Activated naive CD8-positive, alpha-beta T cell (primary cell): ENCODE measurements around the gene PTGDR.

Source experiments
- H3K27ac Mint-ChIP-seq: one replicate; pipeline ENCODE4 v1.8.0; 2021; ENCODE audit warnings: mixed read lengths
- H3K27me3 Mint-ChIP-seq: one replicate; pipeline ENCODE4 v1.8.0; 2021; ENCODE audit warnings: mixed read lengths
- H3K36me3 Mint-ChIP-seq: one replicate; pipeline ENCODE4 v1.8.0; 2021; ENCODE audit warnings: mixed read lengths
- H3K4me1 Mint-ChIP-seq: one replicate; pipeline ENCODE4 v1.8.0; 2021; ENCODE audit warnings: low read depth, mixed read lengths
- H3K4me3 Mint-ChIP-seq: one replicate; pipeline ENCODE4 v1.8.0; 2021; ENCODE audit warnings: mild to moderate bottlenecking, mixed read lengths
- H3K9me3 Mint-ChIP-seq: one replicate; pipeline ENCODE4 v1.8.0; 2021; ENCODE audit warnings: low read depth, mixed read lengths

PTGDR gene

DNA sequence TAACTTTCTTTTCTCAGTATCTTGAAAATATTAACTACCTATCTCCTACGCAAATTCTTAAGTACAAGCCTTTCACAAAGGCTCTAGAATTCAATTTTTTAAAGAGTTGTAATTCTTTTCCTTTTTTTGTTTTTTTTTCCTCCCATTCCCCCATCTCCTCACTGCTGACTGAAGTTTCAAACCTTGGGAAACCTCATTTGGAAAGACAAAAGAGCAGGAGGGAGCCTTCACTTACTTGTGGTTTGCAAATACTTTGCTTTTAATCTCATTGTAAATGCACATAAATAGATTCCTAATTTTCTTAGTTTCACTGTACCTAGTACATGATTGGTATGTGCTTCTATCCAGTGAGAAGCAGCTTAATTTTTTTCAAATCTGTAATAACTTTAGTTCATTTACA is 15.8 kb upstream of the PTGDR start:
- Mint-ChIP-seq H3K4me3 (no peak overlapping the region), H3K36me3 (no peaks in the 10 kb centered on the region), H3K4me1 (peaks cover 16% of the 10 kb centered on the region), H3K9me3 (peaks cover 5% of the 10 kb centered on the region), H3K27ac (no peak overlapping the region), H3K27me3 (no peaks in the 10 kb centered on the region)

DNA sequence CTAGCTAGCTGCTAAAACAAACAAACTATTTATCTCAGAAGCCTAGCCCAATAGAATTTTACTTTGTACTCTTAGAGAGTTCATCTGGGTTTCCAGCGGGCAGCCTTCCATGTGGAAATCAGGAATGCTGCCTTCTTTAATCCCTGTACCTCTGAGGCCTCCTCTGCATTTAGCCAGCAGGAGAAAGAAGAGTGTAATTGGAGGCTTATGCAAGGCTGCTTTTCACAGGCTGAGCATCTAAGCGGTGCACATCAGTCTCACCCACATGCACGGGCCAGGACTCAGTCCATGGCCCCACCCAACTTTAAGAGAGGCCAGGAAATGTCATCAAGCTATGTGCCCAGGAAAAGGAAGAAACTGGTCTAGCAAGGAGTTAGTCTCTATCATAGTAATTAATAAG is 14.0 kb upstream of the PTGDR start:
- H3K9me3 Mint-ChIP-seq, result peaks cover 5% of the 10 kb centered on the region
- no peak overlapping the region for H3K27ac Mint-ChIP-seq
- no peaks in the 10 kb centered on the region for H3K36me3 Mint-ChIP-seq
- no peak overlapping the region for H3K4me3 Mint-ChIP-seq
- no peaks in the 10 kb centered on the region for H3K4me1 Mint-ChIP-seq
- H3K27me3 Mint-ChIP-seq, result no peaks in the 10 kb centered on the region

DNA sequence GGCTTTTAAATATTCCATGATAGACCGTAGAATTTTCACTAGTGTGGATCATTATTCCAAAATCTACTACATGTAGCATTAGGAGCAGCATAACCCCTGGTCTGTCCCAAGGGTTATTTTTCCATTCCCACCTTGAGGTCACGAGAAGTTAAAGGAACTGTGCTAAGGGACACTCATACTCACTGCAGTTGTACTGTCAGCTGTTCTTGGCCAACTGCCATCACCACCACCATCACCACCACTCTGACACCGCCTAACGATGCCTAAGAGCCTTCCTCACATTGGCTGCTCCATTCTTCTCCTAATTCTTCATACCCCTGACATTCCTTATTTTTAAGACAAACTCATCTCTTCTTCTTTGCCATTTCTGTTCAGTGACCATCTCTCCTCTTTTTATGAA is 13.4 kb upstream of the PTGDR start:
- H3K27me3 Mint-ChIP-seq, result no peaks in the 10 kb centered on the region
- peaks cover 3% of the 10 kb centered on the region for H3K36me3 Mint-ChIP-seq
- peaks cover 5% of the 10 kb centered on the region for H3K9me3 Mint-ChIP-seq
- no peak overlapping the region for H3K27ac Mint-ChIP-seq
- no peak overlapping the region for H3K4me3 Mint-ChIP-seq
- peaks cover 2% of the 10 kb centered on the region for H3K4me1 Mint-ChIP-seq

DNA sequence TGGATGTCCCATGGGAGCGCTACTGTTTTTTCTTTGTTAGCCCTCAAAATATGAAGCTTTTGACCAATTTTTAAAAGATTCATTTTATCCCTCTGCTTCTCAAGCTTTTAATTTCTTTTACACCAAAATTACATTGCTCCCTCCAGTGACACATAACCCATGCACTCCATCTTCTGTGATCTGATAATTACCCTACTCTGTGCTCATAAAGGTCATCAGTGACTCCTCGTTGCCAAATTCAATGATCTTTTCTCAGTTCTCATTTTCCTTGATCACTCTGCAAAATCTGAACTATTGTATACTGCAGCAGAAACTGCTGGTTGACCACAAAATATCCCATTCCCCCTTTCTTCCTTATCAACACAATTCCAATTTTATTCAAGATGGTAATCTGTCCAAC is 8.7 kb upstream of the PTGDR start:
- Mint-ChIP-seq H3K9me3 (no peaks in the 10 kb centered on the region), H3K4me1 (peaks cover 9% of the 10 kb centered on the region), H3K36me3 (peaks cover 3% of the 10 kb centered on the region), H3K27me3 (no peaks in the 10 kb centered on the region), H3K4me3 (no peak overlapping the region), H3K27ac (no peak overlapping the region)

DNA sequence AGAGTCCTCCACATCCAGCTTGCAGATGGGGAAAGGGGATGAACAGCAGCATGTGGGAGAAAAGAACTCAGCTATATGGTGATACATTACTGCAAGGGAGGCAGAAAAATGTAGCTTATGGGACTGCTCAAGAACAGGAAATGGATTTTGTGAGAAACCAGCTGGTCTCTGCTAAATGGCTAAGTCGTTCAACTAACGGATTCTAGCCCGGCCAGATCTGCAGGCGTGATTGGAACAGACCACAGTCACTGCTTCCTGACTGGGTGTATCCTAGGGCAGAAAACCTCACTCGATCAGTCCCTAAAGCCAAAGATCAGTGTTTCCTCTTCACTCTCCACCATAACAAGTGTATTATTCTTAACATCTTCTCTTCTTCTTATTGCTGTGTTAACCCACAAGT is 8.1 kb upstream of the PTGDR start:
- no peaks in the 10 kb centered on the region for H3K9me3 Mint-ChIP-seq
- peaks cover 9% of the 10 kb centered on the region for H3K4me1 Mint-ChIP-seq
- peaks cover 3% of the 10 kb centered on the region for H3K36me3 Mint-ChIP-seq
- no peaks in the 10 kb centered on the region for H3K27me3 Mint-ChIP-seq
- no peak overlapping the region for H3K4me3 Mint-ChIP-seq
- no peak overlapping the region for H3K27ac Mint-ChIP-seq

DNA sequence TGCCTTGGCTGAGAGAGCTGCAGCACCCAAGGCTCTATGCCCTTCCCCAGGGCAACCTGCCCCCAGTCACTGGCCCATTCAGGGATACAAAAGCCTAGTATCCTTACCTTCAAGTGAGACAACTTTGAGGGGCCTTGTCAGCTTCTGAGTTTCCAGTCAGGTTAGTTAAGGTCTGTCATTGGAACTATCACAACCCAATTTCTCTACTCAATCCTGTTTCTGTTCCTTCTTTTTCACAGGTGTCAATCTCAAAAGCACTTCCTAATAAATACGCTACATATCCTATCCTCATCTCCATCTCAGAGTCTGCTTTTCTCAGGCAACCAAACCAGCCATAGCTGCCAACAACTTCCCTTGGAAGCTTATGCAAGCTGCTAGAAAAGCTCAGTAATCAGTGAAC is 4.9 kb upstream of the PTGDR start:
- Mint-ChIP-seq H3K9me3 (no peaks in the 10 kb centered on the region), H3K4me1 (peaks cover 34% of the 10 kb centered on the region), H3K4me3 (no peak overlapping the region), H3K27me3 (peaks cover 3% of the 10 kb centered on the region), H3K36me3 (peaks cover 6% of the 10 kb centered on the region), H3K27ac (no peak overlapping the region)

DNA sequence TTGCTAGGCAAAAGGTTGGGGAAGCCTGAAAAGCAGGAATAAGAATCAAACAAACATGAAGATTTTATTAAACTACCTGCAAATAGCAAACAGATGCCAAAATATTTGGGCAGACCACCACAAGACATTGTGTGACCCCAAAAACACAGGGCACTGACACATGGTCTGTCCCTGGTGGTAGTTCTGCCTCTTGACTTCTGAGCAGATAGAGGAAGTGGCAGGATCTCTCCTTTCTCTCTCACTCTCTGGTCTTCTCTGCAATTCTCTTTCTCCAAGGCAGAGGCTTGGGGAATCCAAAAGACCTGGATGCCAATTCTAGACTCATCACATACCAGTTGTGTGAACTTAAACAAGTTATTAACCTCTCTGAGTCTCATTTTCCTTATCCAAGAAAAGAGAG is 4.3 kb upstream of the PTGDR start:
- Mint-ChIP-seq H3K27ac (no peak overlapping the region), H3K4me1 (peaks cover 38% of the 10 kb centered on the region), H3K4me3 (no peak overlapping the region), H3K9me3 (no peaks in the 10 kb centered on the region), H3K27me3 (peaks cover 7% of the 10 kb centered on the region), H3K36me3 (peaks cover 6% of the 10 kb centered on the region)

DNA sequence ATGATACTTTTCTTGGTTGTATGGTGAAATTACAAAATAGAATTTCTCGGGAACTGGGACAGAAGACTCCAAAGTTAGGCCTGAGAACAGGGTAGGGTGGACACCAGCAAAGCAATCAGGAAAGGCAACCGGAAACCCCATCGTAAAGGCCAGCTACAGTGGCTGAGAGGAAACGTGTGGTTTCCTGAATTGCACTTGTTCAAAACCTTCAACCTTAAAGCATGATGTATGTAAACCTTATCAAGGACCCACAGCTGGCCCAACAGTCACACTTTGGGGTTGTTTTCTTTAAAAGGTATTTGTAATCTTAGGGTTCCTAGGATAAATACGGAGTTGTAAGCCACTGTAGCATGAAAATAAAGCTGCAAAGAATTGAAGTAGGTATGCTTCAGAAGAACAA is 2.2 kb upstream of the PTGDR start:
- Mint-ChIP-seq H3K4me1 (peaks cover 41% of the 10 kb centered on the region), H3K27me3 (peaks cover 18% of the 10 kb centered on the region), H3K36me3 (peaks cover 2% of the 10 kb centered on the region), H3K27ac (no peak overlapping the region), H3K4me3 (no peak overlapping the region), H3K9me3 (no peaks in the 10 kb centered on the region)

DNA sequence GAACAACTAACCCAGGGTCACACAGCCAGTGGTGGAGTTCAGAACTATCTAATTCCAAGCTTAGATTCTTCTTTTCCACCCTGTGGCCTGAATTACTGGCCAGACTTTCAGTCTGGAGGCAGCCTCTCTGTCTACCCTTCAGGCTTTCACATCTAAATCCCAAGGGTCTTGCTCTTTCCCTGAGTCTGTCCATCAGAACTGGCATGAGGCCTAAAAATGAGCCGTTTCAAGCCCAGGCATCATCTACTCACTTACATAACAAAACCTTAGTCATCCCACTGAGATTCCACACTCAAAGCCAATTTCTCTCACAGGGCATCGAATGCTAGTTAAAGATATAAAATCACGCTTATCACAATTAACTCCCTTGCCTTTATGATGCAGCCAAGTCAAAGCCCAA is 1.3 kb upstream of the PTGDR start:
- peaks cover 2% of the 10 kb centered on the region for H3K36me3 Mint-ChIP-seq
- peaks cover 21% of the 10 kb centered on the region for H3K27me3 Mint-ChIP-seq
- no peak overlapping the region for H3K27ac Mint-ChIP-seq
- peaks cover 41% of the 10 kb centered on the region for H3K4me1 Mint-ChIP-seq
- peak overlapping the region; percentile 18 for H3K4me3 Mint-ChIP-seq
- H3K9me3 Mint-ChIP-seq, result no peaks in the 10 kb centered on the region

DNA sequence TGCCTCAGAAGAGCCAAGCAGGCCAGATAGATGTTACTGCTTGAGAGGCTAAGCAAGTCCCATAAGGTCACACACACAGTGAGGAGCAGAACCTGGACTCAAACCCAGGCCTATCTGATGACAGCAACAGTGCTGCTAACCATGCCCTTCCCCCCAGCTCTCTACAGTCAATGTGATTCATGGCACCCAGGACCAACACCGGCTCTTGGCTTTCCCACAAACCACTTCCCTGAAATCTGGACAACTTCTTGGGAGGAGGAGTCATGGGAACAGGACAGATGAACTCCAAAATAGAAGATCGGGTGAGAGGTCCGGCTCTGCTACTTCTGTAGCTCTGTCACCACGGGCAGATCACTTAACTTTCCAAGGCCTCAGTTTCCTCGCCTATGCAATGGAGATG is 716 bp upstream of the PTGDR start:
- peaks cover 41% of the 10 kb centered on the region for H3K4me1 Mint-ChIP-seq
- no peaks in the 10 kb centered on the region for H3K9me3 Mint-ChIP-seq
- H3K4me3 Mint-ChIP-seq, result peak overlapping the region; percentile 91
- no peak overlapping the region for H3K27ac Mint-ChIP-seq
- peaks cover 2% of the 10 kb centered on the region for H3K36me3 Mint-ChIP-seq
- peaks cover 21% of the 10 kb centered on the region for H3K27me3 Mint-ChIP-seq

DNA sequence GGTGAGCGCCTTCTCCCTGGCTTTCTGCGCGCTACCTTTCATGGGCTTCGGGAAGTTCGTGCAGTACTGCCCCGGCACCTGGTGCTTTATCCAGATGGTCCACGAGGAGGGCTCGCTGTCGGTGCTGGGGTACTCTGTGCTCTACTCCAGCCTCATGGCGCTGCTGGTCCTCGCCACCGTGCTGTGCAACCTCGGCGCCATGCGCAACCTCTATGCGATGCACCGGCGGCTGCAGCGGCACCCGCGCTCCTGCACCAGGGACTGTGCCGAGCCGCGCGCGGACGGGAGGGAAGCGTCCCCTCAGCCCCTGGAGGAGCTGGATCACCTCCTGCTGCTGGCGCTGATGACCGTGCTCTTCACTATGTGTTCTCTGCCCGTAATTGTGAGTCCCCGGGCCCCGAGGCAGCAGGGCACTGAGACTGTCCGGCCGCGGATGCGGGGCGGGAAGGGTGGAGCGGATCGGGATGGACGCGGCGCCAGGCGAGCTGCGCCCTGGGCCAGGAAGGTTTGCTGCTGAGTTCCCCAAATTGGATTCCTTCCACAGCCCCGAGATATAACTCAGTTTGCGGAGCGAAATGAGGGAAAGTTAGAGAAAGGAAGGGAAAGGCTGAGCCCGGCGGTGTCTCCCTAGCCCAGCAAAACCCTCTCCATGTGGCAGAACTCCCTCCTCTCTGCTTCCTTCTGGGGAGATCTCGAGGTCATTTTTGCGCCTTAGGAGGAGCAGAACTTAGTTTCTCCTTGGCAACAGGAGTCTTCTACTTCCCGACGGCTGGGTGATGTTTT is 972 bp downstream of the PTGDR start:
- Mint-ChIP-seq H3K27me3 (peaks cover 21% of the 10 kb centered on the region), H3K27ac (no peak overlapping the region), H3K4me1 (peaks cover 43% of the 10 kb centered on the region), H3K9me3 (no peaks in the 10 kb centered on the region), H3K36me3 (peaks cover 2% of the 10 kb centered on the region), H3K4me3 (peak overlapping the region; percentile 91)

DNA sequence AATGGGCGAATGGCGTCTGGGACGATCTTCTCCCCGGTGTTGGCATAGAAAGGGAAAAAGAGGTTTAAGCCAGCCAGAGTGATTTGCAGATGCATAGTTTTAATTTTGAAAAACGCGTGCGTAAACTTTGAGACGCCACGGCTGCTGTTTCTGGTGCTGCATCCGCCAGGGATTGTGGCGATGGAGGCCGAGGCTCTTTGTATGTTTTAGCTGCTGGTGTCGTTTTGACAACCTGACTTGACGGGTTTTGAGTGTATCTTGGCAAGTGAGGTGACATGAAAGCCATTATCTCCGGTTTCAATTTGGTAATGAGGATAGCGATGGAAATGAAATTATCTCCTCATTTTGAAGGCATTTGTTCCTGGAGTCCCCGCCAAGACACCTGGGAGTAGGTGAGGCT is 1.6 kb downstream of the PTGDR start:
- H3K27me3 Mint-ChIP-seq, result peaks cover 21% of the 10 kb centered on the region
- peaks cover 2% of the 10 kb centered on the region for H3K36me3 Mint-ChIP-seq
- peaks cover 43% of the 10 kb centered on the region for H3K4me1 Mint-ChIP-seq
- no peak overlapping the region for H3K27ac Mint-ChIP-seq
- H3K9me3 Mint-ChIP-seq, result no peaks in the 10 kb centered on the region
- H3K4me3 Mint-ChIP-seq, result peak overlapping the region; percentile 91

DNA sequence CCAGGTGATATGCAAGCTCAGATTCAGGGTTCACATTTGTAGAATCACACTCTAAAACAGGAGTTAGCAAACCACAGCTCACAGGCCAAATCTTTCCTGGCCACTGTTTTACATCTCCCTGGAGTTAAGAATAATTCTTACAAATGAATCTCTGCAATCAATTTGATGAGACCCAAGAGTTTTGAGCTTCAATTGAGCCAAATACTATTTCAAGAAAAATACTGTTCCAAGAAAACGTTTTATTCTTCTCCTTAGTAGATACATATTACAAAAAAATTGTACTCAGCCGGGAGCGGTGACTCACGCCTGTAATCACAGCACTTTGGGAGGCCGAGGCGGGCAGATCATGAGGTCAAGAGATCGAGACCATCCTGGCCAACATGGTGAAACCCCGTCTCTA is 2.5 kb downstream of the PTGDR start:
- Mint-ChIP-seq H3K4me1 (peaks cover 41% of the 10 kb centered on the region), H3K27me3 (peaks cover 21% of the 10 kb centered on the region), H3K27ac (no peak overlapping the region), H3K4me3 (no peak overlapping the region), H3K9me3 (no peaks in the 10 kb centered on the region), H3K36me3 (peaks cover 2% of the 10 kb centered on the region)

DNA sequence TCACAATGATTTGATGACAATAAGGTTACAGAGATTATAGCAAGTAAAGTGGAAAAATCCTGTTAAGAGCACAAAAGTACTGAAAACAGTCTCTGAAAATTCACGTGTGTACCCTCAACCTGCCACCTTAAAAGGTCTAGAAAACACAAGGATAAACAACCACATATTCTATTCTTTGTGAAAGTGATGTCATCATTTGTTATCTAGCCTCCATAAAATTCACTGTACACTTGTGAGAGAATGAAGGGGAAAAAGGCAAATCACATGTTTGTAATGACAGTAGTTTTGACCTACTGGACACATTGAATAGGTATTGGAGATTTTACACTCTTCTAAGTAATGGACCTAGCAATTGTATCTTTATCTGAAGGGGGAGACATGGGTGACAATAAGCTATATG is 4.0 kb downstream of the PTGDR start:
- no peak overlapping the region for H3K4me3 Mint-ChIP-seq
- peaks cover 21% of the 10 kb centered on the region for H3K27me3 Mint-ChIP-seq
- H3K4me1 Mint-ChIP-seq, result peaks cover 28% of the 10 kb centered on the region
- H3K36me3 Mint-ChIP-seq, result peaks cover 2% of the 10 kb centered on the region
- no peak overlapping the region for H3K27ac Mint-ChIP-seq
- no peaks in the 10 kb centered on the region for H3K9me3 Mint-ChIP-seq

DNA sequence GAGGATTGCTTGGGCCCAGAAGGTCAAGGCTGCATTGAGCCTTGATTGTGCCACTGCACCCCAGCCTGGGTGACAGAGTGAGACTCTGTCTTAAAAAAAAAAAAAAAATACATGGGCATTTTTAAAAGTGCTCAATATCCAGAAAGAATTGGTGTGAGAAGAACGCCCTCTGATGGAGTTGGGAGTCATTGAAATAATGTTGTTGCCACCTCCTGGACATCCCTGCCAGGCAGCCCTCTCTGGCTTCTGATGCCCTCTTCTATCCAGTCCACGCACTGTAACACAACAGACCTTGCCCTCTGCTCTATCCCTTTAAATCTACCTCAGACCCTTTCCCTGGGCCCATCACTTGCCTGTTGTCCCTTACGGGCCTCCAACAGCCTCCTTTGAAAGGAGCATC is 4.9 kb downstream of the PTGDR start:
- Mint-ChIP-seq H3K4me3 (no peak overlapping the region), H3K9me3 (no peaks in the 10 kb centered on the region), H3K27me3 (peaks cover 19% of the 10 kb centered on the region), H3K27ac (no peak overlapping the region), H3K36me3 (peaks cover under 1% of the 10 kb centered on the region), H3K4me1 (peaks cover 21% of the 10 kb centered on the region)

DNA sequence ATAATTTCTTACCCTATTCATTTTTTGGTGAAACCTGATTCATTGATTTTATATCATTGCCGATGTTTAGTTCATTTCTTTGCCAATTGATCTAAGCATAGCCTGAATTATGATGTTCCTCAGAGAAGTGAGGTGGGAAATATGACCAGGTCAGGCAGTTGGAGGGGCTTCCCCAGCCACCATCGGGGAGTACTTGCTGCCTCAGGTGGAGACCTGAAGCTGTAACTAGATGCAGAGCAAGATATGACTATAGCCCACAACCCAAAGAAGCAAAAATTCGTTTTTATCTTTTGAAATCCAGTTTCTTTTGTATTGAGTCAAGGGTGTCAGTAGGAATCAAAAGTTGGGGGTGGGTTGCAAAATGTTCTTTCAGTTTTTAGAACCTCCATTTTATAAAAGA is 7.9 kb downstream of the PTGDR start:
- H3K9me3 Mint-ChIP-seq, result no peaks in the 10 kb centered on the region
- peak overlapping the region; percentile 58 for H3K27ac Mint-ChIP-seq
- no peak overlapping the region for H3K4me3 Mint-ChIP-seq
- H3K4me1 Mint-ChIP-seq, result peaks cover 7% of the 10 kb centered on the region
- no peaks in the 10 kb centered on the region for H3K36me3 Mint-ChIP-seq
- H3K27me3 Mint-ChIP-seq, result peaks cover 6% of the 10 kb centered on the region
